HG03060 (cell line): ENCODE results near the gene KNSTRN.

Experiments used
- ATAC-seq: cut with Tn5 transposase; IDR thresholded peaks from one replicate; pipeline ENCODE4 v1.9.1; 2021; ENCODE audit warnings: low read depth, moderate number of reproducible peaks; ENCODE audit not compliant: unreplicated experiment

KNSTRN gene

DNA sequence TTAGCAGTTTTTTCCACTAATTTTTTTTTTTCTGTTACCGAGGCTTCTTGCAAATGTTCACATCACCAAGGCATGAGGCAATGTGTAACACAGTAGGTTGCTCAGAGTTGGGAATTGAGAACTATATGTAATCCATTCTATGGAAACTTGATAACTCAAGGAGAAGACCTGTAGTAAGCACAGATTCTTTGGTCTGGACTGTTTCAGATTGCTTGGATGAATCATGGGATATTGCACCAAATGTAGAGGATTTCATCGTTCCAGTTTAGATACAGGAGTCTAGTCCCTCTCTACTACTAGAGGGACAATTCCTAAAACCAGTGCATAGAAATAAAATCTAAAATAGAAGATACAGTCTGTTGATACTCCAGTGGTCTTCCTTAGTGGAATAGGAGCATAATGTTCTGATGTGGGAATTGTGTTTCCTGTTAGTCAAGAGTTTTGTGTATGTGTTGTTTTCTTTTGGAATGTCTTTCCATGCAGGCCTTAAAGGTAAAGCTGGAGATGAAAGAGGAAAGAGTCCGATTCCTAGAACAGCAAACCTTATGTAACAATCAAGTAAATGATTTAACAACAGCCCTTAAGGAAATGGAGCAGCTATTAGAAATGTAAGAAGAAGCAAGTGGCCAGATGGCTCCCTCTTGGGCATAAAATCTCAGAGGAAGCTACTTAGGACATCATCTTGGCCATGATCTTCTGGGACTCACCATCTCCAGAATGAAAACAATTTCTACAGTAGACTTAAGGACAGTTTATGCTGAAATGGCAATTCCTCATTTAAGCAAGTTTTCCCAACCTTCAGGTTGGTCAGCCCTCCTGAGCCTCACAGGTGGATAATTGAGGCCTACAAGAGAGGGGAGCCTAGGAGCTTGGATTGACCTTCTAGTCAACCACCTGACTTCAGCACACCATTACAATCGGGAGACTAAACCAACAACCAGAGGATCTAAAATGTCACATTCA, 10.7 kb downstream of the KNSTRN start:
- ATAC-seq = no peak

DNA sequence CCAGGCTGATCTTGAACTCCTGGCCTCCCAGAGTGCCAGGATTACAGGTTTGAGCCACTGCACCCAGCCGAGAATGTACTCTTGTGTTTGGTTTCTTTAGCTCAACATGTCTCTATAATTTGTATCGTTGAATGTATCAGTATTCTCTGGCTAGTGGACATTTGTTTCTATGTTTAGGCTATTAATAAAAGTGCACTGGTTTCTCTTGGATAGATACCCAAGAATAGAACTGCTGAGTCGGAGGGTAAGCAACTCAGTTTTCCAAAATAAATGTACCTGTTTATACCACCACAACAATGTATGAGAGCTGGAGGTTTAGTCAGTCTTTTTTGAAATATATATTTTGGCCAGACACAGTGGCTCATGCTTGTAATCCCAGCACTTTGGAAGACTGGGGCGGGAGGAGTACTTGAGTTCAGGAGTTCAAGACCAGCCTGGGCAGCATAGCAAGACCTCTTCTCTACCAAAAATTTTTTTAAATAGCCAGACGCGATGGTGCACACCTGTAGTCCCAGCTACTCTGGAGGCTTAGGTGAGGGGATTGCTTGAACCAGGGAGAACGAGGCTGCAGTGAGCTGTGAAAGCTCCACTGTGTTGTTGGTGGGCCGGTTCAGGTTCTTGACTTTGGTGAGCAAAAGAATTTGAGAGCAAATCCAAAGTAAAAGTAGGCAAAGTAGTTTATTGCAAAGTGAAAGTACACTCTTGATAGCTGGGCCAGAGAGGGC, 15.3 kb downstream of the KNSTRN start:
- ATAC-seq = no peak

- peak; percentile 55 for ATAC-seq
These were observed 15.9 kb downstream of the KNSTRN start for GRCh38 chr15:40398413-40398873.

GRCh38 chr15:40399370-40399769, 16.8 kb downstream of the KNSTRN start:
- no peak for ATAC-seq

DNA sequence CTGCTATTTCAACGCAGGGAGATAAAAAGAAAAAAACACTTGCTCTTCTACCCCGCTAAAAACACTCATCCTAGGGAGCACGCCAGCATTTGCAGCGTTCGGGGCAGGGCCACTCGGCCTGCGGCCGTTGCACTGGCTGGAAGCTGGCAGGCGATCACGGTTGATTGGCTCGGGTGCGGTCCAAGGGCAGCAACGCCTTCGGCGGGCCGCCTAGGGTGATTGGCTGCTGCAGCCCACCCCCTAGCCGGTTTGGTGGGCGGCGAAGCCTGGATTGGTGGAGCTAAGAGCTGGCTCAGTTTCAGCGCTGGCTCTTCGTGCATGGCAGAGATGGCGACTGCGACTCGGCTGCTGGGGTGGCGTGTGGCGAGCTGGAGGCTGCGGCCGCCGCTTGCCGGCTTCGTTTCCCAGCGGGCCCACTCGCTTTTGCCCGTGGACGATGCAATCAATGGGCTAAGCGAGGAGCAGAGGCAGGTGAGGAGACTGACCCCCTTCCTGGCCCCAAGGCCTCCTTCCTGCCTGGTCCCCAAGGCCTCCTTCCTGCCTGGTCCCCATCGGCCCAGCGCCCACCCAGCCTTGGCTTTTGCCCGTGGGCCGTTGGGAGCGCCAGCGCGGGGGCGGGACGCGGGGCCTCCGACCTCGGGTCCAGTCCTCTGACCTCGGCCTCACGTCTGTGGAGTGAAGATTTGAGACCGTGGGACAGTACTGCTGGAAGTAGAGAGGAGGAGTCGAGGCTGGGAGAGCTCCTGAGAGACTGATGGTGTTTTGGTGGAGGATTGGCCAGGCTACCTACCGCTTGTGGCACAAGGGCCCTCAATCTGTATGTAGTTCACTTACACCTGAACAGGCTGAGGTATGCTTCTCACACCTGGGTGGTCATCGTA, 23.2 kb downstream of the KNSTRN start, which contains the start of gene IVD:
TSS of gene IVD (plus strand) at position 295 of the 881 bp plus-strand sequence. CDS start at position 328, 33 bp downstream.
- ATAC-seq = peak; percentile 67

DNA sequence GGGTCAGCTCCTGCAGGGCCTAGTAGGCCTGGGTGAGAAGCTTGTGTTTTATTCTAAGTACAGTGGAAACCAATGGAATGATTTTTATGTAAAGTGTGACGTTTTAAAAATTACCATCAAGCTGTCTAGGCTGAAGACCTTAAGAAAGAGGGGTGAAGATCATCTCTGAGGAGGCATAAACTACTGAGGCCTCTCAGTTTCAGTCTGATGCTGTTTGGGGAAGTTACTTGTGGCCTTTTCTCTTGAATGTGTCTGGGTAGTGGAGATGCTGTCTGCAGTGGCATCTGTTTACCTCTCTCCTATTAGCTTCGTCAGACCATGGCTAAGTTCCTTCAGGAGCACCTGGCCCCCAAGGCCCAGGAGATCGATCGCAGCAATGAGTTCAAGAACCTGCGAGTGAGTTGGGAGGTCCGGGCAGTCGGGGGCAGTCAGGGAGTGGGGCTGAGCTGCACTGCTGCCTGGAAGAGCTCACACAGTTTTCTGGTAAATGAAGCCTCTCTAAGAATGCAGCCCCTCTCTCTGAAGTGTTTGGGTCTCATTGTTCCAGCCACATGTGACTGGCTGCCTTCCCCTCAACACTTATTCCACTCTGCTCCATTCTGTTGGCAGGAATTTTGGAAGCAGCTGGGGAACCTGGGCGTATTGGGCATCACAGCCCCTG, 24.9 kb downstream of the KNSTRN start:
- ATAC-seq = peak; percentile 42

- ATAC-seq = no peak
These were observed 26.8 kb downstream of the KNSTRN start for GRCh38 chr15:40409366-40409765.

DNA sequence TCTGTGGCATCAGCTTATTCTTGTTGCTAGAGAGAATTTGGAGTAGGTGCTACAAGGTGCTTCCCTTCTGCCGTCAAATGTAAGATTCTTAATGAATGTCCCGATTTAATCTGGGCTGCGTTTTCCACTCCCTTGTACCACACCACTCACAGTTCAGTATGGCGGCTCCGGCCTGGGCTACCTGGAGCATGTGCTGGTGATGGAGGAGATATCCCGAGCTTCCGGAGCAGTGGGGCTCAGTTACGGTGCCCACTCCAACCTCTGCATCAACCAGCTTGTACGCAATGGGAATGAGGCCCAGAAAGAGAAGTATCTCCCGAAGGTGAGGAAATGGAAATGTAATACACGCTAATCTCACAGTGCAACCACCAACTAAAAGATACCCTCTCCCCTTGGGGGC, 28.0 kb downstream of the KNSTRN start:
- ATAC-seq = no peak

DNA sequence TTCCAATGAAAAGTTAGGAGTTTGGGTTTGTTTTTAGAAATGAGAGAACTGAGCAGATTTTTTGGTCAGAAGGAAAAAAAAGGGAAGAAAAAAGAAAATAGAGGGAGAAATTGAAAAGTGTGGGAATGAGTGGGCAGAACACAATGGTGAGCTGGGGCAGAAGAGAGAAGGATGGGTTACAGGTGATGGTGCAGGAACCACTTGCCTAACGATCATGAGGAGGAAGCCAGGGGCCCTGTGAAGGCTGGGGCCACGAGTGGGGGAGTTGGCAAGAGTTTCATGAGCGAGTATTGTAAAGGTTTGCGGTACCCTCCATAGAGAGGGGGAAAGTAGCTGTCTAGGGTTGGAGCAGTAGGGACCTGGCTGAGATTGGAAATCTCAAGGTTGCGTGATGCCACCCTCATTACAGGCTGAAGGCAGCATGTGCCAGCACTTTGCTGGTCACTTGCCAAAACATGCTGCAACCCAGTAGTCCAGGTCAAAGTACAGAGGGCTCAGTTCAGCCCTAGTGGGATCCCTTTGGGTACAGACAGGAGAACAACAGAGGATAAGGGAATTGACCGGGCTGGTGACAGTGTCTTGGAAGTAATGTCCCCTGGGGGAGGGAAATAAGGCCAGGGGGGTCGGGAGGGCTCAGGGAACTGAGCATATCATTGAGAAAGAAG, 29.7 kb downstream of the KNSTRN start:
- no peak for ATAC-seq

DNA sequence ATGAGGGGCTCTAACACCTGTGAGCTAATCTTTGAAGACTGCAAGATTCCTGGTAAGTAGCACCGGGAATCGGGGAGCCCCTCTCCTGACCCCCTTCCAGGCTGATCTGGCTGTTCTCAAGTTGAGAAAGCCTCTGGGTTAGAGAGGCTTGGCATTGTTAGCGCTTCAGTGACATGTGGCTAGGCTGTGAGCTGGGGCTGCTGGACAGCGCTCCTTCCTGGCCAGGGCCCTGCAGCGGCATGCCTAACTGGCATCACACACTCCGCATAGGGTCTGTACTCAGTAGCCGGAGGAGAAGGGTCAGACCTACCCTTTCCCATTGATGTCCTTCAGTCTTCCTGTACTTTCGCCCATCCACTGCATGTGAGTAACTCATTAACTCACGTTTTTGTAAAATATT, 30.5 kb downstream of the KNSTRN start:
- no peak for ATAC-seq

DNA sequence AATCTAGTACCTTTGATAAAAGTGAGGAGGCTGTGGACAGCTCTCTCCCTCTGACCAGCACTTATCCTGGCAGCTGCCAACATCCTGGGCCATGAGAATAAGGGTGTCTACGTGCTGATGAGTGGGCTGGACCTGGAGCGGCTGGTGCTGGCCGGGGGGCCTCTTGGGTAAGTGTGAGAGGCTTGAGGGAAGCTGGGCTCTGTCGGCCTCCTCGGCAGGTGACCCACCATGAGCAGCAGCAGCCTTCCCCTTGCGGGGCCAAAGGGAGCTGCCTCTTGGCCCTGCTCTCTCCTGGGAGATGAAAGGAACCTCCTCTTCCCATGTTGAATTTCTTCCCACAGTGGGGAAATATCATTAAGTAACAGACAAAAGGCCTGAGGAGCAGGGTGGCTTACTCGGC, 32.3 kb downstream of the KNSTRN start:
- no peak for ATAC-seq

GRCh38 chr15:40415226-40415625, 32.7 kb downstream of the KNSTRN start:
- no peak for ATAC-seq

DNA sequence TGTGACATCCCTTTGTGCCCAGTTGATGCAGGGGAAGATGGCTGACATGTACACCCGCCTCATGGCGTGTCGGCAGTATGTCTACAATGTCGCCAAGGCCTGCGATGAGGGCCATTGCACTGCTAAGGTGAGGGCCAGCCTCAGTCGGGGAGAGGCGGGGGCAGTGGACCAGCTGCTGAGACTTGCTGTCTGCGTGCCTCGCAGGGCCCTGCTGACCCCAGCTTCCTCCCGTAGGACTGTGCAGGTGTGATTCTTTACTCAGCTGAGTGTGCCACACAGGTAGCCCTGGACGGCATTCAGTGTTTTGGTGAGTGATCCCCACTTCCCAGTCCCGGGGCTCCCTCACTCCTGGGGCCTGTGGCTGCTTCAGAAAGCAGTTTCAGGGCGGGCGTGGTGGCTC, 33.5 kb downstream of the KNSTRN start:
- no peak for ATAC-seq

GRCh38 chr15:40418126-40418525, 35.6 kb downstream of the KNSTRN start:
- ATAC-seq = no peak

- no peak for ATAC-seq
These were observed 37.7 kb downstream of the KNSTRN start for GRCh38 chr15:40420071-40420713.

- no peak for ATAC-seq
These were observed 38.3 kb downstream of the KNSTRN start for GRCh38 chr15:40420793-40421192.

DNA sequence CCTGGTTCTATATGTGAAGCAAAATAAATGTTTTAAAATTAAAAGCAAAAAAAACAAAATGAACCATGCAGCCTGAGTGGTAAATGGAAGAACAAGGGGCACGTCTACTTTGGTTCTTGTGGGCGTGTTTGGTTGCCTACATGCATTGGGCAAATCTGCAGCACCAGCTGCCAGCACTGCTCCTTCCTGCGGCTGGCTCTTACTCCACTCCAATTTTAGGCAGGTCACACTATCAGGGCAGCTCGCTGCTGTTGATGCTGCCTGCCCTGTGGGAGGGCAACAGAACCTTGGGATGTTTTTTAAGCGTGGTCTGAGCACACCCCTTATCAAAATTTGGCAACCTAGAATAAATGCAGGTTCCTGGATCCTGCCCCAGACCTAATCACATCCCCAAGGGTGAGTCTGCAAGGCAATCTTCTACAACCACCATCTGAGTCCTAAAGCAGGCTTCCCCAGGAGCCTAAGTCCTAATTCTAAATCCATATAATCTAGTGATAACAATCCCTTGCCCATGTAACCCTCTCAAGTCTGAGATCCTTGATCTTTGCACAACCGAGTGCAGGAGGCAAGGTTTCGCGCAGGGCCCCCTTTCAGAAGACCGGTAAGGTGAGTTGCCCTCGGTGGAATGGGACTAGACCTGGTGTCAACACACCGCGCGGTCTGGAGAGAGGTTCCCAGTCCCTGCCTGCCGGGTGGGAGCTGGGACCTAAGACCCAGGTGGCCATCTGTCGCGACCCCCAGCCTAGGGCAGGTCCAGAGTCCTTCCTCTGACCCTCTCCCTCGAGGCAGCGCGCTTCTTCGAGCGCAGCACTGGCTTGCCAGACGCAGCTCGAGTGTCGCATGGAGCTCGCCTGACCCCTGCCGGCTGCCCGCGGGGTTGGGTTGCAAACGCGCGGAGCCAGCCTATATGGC, 39.0 kb downstream of the KNSTRN start:
- ATAC-seq = no peak
